Sciatic nerve (tissue), 1 donor: ENCODE data around the gene WDTC1. TPM values are rescaled to one million over a fixed set of nuclear protein-coding genes. Genes with fewer than 3 reads are reported as not detected.

ENCODE experiments used
- total RNA-seq: library from RNA; stranded (reverse); fragmentation: NEBNext Ultra II Directional; extraction: Animal tissue kit (Norgen Biotek cat#: 25700); gene quantifications from one replicate; pipeline ENCODE4 v1.2.1, GENCODE V29; 2021
- donor health status: DM: no; HTN: no; CAD: no.

The WDTC1 gene
- total RNA-seq, 1 donor from 2014 or later = 39.6 TPM

Other genes starting within 250 kb of the WDTC1 start
- 22.7 TPM for gene TRNP1, start 240.9 kb upstream of the WDTC1 start, total RNA-seq
- gene TENT5B, start 221.8 kb upstream of the WDTC1 start, total RNA-seq = 2.3 TPM
- gene SLC9A1, start 79.5 kb upstream of the WDTC1 start, total RNA-seq = 17.3 TPM
- 37.8 TPM for gene TMEM222, start 87.5 kb downstream of the WDTC1 start, total RNA-seq
- gene SYTL1, start 107.4 kb downstream of the WDTC1 start, total RNA-seq = 3.5 TPM
- gene MAP3K6, start 132.3 kb downstream of the WDTC1 start, total RNA-seq = 88.4 TPM
- gene FCN3, start 140.2 kb downstream of the WDTC1 start, total RNA-seq = 1.2 TPM
- not detected for gene CD164L2, start 148.7 kb downstream of the WDTC1 start, total RNA-seq
- gene GPR3, start 158.0 kb downstream of the WDTC1 start, total RNA-seq = 0.71 TPM